Ishikawa (cell line): ENCODE results near the gene PSENEN.

Experiments
- CEBPB ChIP-seq: IDR thresholded peaks from 2 replicates; pipeline ENCODE4 v1.6.1; 2012
- CREB1 ChIP-seq: IDR thresholded peaks from 2 replicates; pipeline ENCODE4 v1.6.1; 2012; ENCODE audit warnings: low read depth
- EGR1 ChIP-seq: IDR thresholded peaks from 2 replicates; pipeline ENCODE4 v1.6.1; 2012
- EP300 ChIP-seq: IDR thresholded peaks from 2 replicates; pipeline ENCODE4 v1.6.1; 2012; ENCODE audit warnings: borderline replicate concordance
- FOXM1 ChIP-seq: IDR thresholded peaks from 2 replicates; pipeline ENCODE4 v1.6.1; 2012; ENCODE audit warnings: low read depth, borderline replicate concordance
- MAX ChIP-seq: IDR thresholded peaks from 2 replicates; pipeline ENCODE4 v1.6.1; 2012
- NFIC ChIP-seq: IDR thresholded peaks from 2 replicates; pipeline ENCODE4 v1.6.1; 2012
- RAD21 ChIP-seq: IDR thresholded peaks from 2 replicates; pipeline ENCODE4 v1.6.1; 2012; ENCODE audit warnings: low read depth
- REST ChIP-seq: IDR thresholded peaks from 2 replicates; pipeline ENCODE4 v1.6.1; 2012; ENCODE audit warnings: low read depth, mild to moderate bottlenecking
- TAF1 ChIP-seq: IDR thresholded peaks from 2 replicates; pipeline ENCODE4 v1.6.1; 2012; ENCODE audit warnings: low read depth, mild to moderate bottlenecking
- TCF12 ChIP-seq: IDR thresholded peaks from 2 replicates; pipeline ENCODE4 v1.6.1; 2012; ENCODE audit warnings: low read depth
- TEAD4 ChIP-seq: IDR thresholded peaks from 2 replicates; pipeline ENCODE4 v1.6.1; 2012
- YY1 ChIP-seq: IDR thresholded peaks from 2 replicates; pipeline ENCODE4 v1.6.1; 2012; ENCODE audit warnings: low read depth
- ZBTB7A ChIP-seq: IDR thresholded peaks from 2 replicates; pipeline ENCODE4 v1.6.1; 2012; ENCODE audit warnings: low read depth
- TF ChIP-seq, protein P1 (sequence below): IDR thresholded peaks from 2 replicates; pipeline ENCODE4 v1.6.1; 2012

PSENEN gene

DNA sequence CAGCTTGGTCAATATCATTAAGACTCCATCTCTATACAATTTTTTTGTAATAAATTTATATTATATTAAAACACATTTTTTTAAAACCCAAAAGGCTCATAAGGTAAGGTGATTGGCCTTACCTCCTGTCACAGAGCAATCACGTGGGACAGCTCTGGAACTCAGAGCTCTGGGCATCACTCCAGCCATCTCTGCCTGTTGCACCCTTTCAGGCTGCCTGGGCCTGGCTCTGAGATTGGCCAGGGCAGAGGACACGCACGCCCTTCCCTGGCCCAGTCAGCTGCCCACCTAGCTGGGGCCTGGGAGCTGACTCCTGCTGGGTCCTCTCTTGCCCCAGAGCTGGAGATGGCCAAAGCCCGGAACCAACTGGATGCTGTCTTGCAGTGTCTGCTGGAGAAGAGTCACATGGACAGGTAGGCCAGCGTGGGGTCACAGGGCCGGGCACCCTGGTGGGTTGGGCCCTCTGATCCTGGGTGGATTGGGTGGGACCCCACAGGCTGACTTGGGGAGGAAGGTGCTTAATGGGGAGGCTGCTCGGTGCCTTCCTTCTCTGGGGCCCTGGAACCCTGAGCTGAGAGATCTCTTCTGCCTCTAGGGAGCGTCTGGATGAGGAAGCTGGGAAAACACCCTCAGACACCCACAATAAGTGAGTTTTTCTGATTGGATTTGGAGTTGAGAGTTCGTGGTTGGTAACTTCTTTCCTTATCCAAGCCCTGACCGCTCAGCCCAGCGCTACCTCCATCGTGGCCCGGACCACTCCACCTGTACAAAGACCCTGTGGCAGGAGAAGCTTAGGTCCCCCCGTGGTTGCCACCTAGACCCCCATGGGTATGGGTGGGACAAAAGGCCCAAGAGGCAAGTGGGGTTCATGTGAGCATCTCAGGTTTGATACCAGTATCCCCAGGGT lies 6.6 kb downstream of the PSENEN start:
- TF ChIP-seq ZBTB7A (no peak), TAF1 (no peak), FOXM1 (no peak), MAX (no peak), RAD21 (no peak), NFIC (no peak), REST (no peak), EGR1 (no peak), TCF12 (no peak), YY1 (no peak), TEAD4 (no peak), CEBPB (no peak)

DNA sequence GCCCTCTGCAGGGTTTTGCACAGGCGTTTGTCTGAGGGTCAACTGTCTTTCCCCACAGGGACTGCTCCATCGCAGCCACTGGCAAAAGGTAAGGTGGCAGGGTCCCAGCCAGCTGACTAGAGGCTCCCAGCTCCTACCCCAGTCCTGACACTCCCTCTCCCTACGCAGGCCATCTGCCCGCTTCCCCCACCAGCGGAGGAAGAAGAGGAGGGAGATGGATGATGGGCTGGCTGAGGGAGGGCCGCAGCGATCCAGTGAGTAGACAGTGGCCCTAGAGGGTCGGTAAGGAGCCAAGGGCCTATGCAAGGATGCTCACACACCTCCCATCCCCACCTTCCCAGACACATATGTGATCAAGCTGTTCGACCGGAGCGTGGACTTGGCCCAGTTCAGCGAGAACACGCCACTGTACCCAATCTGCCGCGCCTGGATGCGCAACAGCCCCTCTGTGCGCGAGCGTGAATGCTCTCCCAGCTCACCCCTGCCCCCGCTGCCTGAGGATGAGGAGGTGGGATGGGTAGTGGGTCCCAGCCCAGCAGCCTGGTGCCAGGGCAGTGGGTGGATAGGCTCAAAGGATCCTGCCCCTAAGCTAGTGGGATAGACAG lies 7.4 kb downstream of the PSENEN start:
- TF ChIP-seq ZBTB7A (no peak), YY1 (no peak), TCF12 (no peak), REST (no peak), CREB1 (no peak)

GRCh38 chr19:35753634-35754369 lies 8.4 kb downstream of the PSENEN start:
- TF ChIP-seq MAX, result no peak
- no peak for TF ChIP-seq NFIC
- no peak for TF ChIP-seq CEBPB
- TF ChIP-seq FOXM1, result no peak
- no peak for TF ChIP-seq YY1
- TF ChIP-seq TAF1, result no peak
- TF ChIP-seq TCF12, result no peak
- TF ChIP-seq TEAD4, result no peak
- TF ChIP-seq, protein P1, sequence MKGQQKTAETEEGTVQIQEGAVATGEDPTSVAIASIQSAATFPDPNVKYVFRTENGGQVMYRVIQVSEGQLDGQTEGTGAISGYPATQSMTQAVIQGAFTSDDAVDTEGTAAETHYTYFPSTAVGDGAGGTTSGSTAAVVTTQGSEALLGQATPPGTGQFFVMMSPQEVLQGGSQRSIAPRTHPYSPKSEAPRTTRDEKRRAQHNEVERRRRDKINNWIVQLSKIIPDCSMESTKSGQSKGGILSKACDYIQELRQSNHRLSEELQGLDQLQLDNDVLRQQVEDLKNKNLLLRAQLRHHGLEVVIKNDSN, result no peak
- no peak for TF ChIP-seq REST
- no peak for TF ChIP-seq EP300
- no peak for TF ChIP-seq RAD21
- TF ChIP-seq EGR1, result no peak
- no peak for TF ChIP-seq CREB1
- no peak for TF ChIP-seq ZBTB7A

DNA sequence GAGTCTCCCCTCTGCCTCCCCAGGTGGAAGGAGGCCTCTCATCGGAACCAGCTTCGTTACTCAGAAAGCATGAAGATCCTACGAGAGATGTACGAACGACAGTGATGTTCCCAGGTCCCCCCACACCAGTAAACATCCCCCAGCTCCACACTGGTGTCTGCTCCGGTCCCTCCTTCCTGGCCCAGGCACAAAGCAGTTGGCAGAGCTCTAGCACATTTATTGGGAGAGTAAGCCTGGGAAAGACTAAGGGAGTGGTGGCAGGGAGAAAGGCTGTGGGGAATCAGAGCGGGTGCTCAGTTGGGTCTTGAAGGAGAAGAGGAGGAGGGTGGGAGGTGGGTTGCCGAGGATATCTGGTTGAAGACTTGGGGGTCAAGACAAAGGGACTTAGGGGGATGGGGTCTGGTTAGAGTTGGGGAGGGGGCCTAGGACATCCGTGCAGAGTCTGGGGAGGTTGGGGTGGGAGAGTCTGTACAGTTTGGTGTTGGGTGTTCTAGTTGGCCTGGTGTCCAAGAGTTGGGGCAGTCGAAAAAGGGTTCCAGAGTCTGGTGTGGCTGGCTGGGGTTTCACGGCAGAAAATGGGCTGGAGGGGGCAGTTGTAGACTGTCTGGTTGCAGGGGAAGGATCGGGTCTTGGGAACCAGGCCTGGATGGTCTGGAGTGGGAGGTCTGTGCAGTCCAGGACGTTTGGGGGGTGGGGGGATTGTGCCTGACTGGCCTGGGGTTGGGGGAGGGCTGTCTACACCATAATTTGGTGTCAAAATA lies 9.1 kb downstream of the PSENEN start:
- TF ChIP-seq TEAD4 (no peak), YY1 (no peak), FOXM1 (no peak), CEBPB (no peak), NFIC (no peak), REST (no peak), EP300 (no peak), TAF1 (no peak), EGR1 (no peak), ZBTB7A (no peak), CREB1 (no peak), MAX (no peak), TCF12 (no peak), RAD21 (no peak)
- TF ChIP-seq, protein P1, result no peak
